Effector memory CD8-positive, alpha-beta T cell (primary cell): ENCODE data around the gene RAPSN.

Experiments
- ATAC-seq: fragments of 150-1000 bp; cut with Tn5 transposase; replicated peaks from 2 replicates; pipeline ENCODE4 v1.10.0; 2021; ENCODE audit warnings: mild to moderate bottlenecking, moderate library complexity
- DNase-seq, 3 experiments: peaks; one replicate each; pipeline ENCODE4 v3.0.0; 2021
- H3K27ac Mint-ChIP-seq, 2 donors: one replicate each; pipeline ENCODE4 v1.8.0; 2022; ENCODE audit warnings: mild to moderate bottlenecking in 2 of 2, mixed read lengths in 2 of 2, moderate library complexity in 2 of 2
- H3K27me3 Mint-ChIP-seq, 2 donors: one replicate each; pipeline ENCODE4 v1.8.0; 2022; ENCODE audit warnings: mixed read lengths in 2 of 2
- H3K36me3 Mint-ChIP-seq: one replicate; pipeline ENCODE4 v1.8.0; 2022; ENCODE audit warnings: mild to moderate bottlenecking, moderate library complexity, mixed read lengths; ENCODE audit not compliant: insufficient read depth
- H3K4me1 Mint-ChIP-seq, 2 donors: one replicate each; pipeline ENCODE4 v1.8.0; 2022; ENCODE audit warnings: low read depth in 2 of 2, mixed read lengths in 2 of 2
- H3K4me3 Mint-ChIP-seq, 2 donors: one replicate each; pipeline ENCODE4 v1.8.0; 2022; ENCODE audit warnings: mild to moderate bottlenecking in 2 of 2, mixed read lengths in 2 of 2, moderate library complexity in 2 of 2
- H3K9me3 Mint-ChIP-seq, 2 donors: one replicate each; pipeline ENCODE4 v1.8.0; 2022; ENCODE audit warnings: mixed read lengths in 2 of 2
- total RNA-seq, 9 experiments: gene quantifications; one replicate each; lab custom pipeline; 2026; lab: John Stamatoyannopoulos, UW

Gene RAPSN
- total RNA-seq = 0 to 5.3 (median 1.4) reads per million in 9 experiments

GRCh38 chr11:47448566-47449427 lies at the start of gene RAPSN:
RAPSN (minus strand) TSS chr11:47449136; CDS start chr11:47448964, 172 bp downstream.
- DNase-seq (no peak), ATAC-seq (no peak)
- Mint-ChIP-seq H3K27me3 (no peaks in the 10 kb centered on the region), H3K4me1 (no peaks in the 10 kb centered on the region), H3K36me3 (no peaks in the 10 kb centered on the region), H3K4me3 (no peak within 1 kb of the TSS), H3K9me3 (no peaks in the 10 kb centered on the region), H3K27ac (peak within 1 kb of the TSS in 1 of 2 donors; percentile 38)

GRCh38 chr11:47498149-47498548 lies 49.2 kb upstream of the RAPSN start:
- H3K4me1 Mint-ChIP-seq = peaks cover 21 to 29% of the 10 kb centered on the region in 2 donors
- H3K27me3 Mint-ChIP-seq = no peaks in the 10 kb centered on the region
- peaks cover 19% of the 10 kb centered on the region for H3K36me3 Mint-ChIP-seq
- DNase-seq = no peak
- H3K9me3 Mint-ChIP-seq = no peaks in the 10 kb centered on the region
- no peak for ATAC-seq
- no peak overlapping the region for H3K4me3 Mint-ChIP-seq
- H3K27ac Mint-ChIP-seq = peak overlapping the region in 1 of 2 donors; percentile 24

- no peak for ATAC-seq
- peaks cover 17 to 32% of the 10 kb centered on the region in 2 donors for H3K4me1 Mint-ChIP-seq
These were observed 47.9 kb upstream of the RAPSN start for GRCh38 chr11:47496808-47497207.

GRCh38 chr11:47495856-47496217 lies 46.9 kb upstream of the RAPSN start:
- no peak overlapping the region for H3K27ac Mint-ChIP-seq
- peaks cover 15% of the 10 kb centered on the region for H3K36me3 Mint-ChIP-seq
- H3K4me1 Mint-ChIP-seq = peaks cover 17 to 36% of the 10 kb centered on the region in 2 donors
- DNase-seq (no peak), ATAC-seq (no peak)
- H3K27me3 Mint-ChIP-seq = no peaks in the 10 kb centered on the region
- H3K9me3 Mint-ChIP-seq = no peaks in the 10 kb centered on the region
- H3K4me3 Mint-ChIP-seq = no peak overlapping the region

More at GRCh38 chr11:47496808-47497207, 47.9 kb upstream of the RAPSN start:
- DNase-seq = no peak
- Mint-ChIP-seq H3K27me3 (no peaks in the 10 kb centered on the region), H3K27ac (no peak overlapping the region), H3K4me3 (no peak overlapping the region), H3K9me3 (no peaks in the 10 kb centered on the region), H3K36me3 (peaks cover 21% of the 10 kb centered on the region)

- no peak overlapping the region for H3K27ac Mint-ChIP-seq
- DNase-seq (no peak), ATAC-seq (no peak)
- H3K4me3 Mint-ChIP-seq = no peak overlapping the region
- H3K9me3 Mint-ChIP-seq = no peaks in the 10 kb centered on the region
- H3K27me3 Mint-ChIP-seq = no peaks in the 10 kb centered on the region
- peaks cover 19% of the 10 kb centered on the region for H3K36me3 Mint-ChIP-seq
- H3K4me1 Mint-ChIP-seq = peaks cover 20 to 31% of the 10 kb centered on the region in 2 donors
These were observed 46.3 kb upstream of the RAPSN start for GRCh38 chr11:47495011-47495855.

- H3K36me3 Mint-ChIP-seq = peaks cover 56% of the 10 kb centered on the region
- peaks cover 9 to 33% of the 10 kb centered on the region in 2 donors for H3K4me1 Mint-ChIP-seq
- H3K9me3 Mint-ChIP-seq = no peaks in the 10 kb centered on the region
- no peaks in the 10 kb centered on the region for H3K27me3 Mint-ChIP-seq
- DNase-seq = no peak
- H3K27ac Mint-ChIP-seq = peak overlapping the region; percentile 57
- ATAC-seq = no peak
- no peak overlapping the region for H3K4me3 Mint-ChIP-seq
These were observed 40.4 kb upstream of the RAPSN start for GRCh38 chr11:47489395-47489755.

GRCh38 chr11:47488674-47489394 lies 39.9 kb upstream of the RAPSN start:
- peaks cover 7 to 28% of the 10 kb centered on the region in 2 donors for H3K4me1 Mint-ChIP-seq
- no peak overlapping the region for H3K4me3 Mint-ChIP-seq
- peak overlapping the region; percentile 57 for H3K27ac Mint-ChIP-seq
- H3K9me3 Mint-ChIP-seq = no peaks in the 10 kb centered on the region
- DNase-seq (no peak), ATAC-seq (no peak)
- H3K27me3 Mint-ChIP-seq = no peaks in the 10 kb centered on the region
- H3K36me3 Mint-ChIP-seq = peaks cover 59% of the 10 kb centered on the region

- no peaks in the 10 kb centered on the region for H3K27me3 Mint-ChIP-seq
- H3K27ac Mint-ChIP-seq = peak overlapping the region; percentile 55 to 57
- peaks cover 62% of the 10 kb centered on the region for H3K36me3 Mint-ChIP-seq
These were observed 39.2 kb upstream of the RAPSN start for GRCh38 chr11:47488111-47488510.

GRCh38 chr11:47487421-47487820 lies 38.5 kb upstream of the RAPSN start:
- H3K4me1 Mint-ChIP-seq = peaks cover 4 to 19% of the 10 kb centered on the region in 2 donors
- DNase-seq (no peak), ATAC-seq (no peak)
- no peaks in the 10 kb centered on the region for H3K9me3 Mint-ChIP-seq
- peak overlapping the region in 1 of 2 donors; percentile 55 for H3K27ac Mint-ChIP-seq
- H3K4me3 Mint-ChIP-seq = no peak overlapping the region
- H3K27me3 Mint-ChIP-seq = no peaks in the 10 kb centered on the region
- peaks cover 67% of the 10 kb centered on the region for H3K36me3 Mint-ChIP-seq

More at GRCh38 chr11:47488111-47488510, 39.2 kb upstream of the RAPSN start:
- Mint-ChIP-seq H3K4me1 (peaks cover 5 to 26% of the 10 kb centered on the region in 2 donors), H3K4me3 (no peak overlapping the region), H3K9me3 (no peaks in the 10 kb centered on the region)
- no peak for ATAC-seq
- no peak for DNase-seq

- Mint-ChIP-seq H3K27ac (no peak overlapping the region), H3K27me3 (no peaks in the 10 kb centered on the region), H3K9me3 (no peaks in the 10 kb centered on the region), H3K4me3 (no peak overlapping the region), H3K4me1 (peaks cover 0 to 11% of the 10 kb centered on the region in 2 donors), H3K36me3 (peaks cover 86% of the 10 kb centered on the region)
- no peak for DNase-seq
- no peak for ATAC-seq
These were observed 36.2 kb upstream of the RAPSN start for GRCh38 chr11:47485107-47485506.

- H3K4me1 Mint-ChIP-seq = peaks cover 0 to 1% of the 10 kb centered on the region in 2 donors
- H3K4me3 Mint-ChIP-seq = no peak overlapping the region
- no peak for DNase-seq
- ATAC-seq = no peak
- peak overlapping the region in 1 of 2 donors; percentile 53 for H3K27ac Mint-ChIP-seq
- peaks cover 96% of the 10 kb centered on the region for H3K36me3 Mint-ChIP-seq
- no peaks in the 10 kb centered on the region for H3K27me3 Mint-ChIP-seq
- H3K9me3 Mint-ChIP-seq = no peaks in the 10 kb centered on the region
These were observed 34.5 kb upstream of the RAPSN start for GRCh38 chr11:47483457-47483856.

GRCh38 chr11:47480762-47481161 lies 31.8 kb upstream of the RAPSN start:
- no peak for ATAC-seq

More at GRCh38 chr11:47480762-47481161, 31.8 kb upstream of the RAPSN start:
- Mint-ChIP-seq H3K27ac (peak overlapping the region in 1 of 2 donors; percentile 38), H3K4me1 (peaks cover 0 to 5% of the 10 kb centered on the region in 2 donors), H3K4me3 (peak overlapping the region in 1 of 2 donors; percentile 21), H3K9me3 (no peaks in the 10 kb centered on the region), H3K27me3 (no peaks in the 10 kb centered on the region), H3K36me3 (peaks cover 98% of the 10 kb centered on the region)
- DNase-seq = no peak
